Measurements from ENCODE around the gene GPR150. TPM values are rescaled to one million over a fixed set of nuclear protein-coding genes. Genes with fewer than 3 reads are reported as not detected.

Gene GPR150
- polyA plus RNA-seq, 1 of the 3 experiments (the other 2 are of a cell fraction) = 0.07 TPM

- CTCF ChIA-PET = interaction anchor here (1.8 to 2.3 kb wide), 3 partner anchors 16 to 187 kb away, joined by 7 to 10 read pairs (median 10); no protein-coding TSS in a partner anchor
- no peaks in the 10 kb centered on the region for H3F3A ChIP-seq (replicated peaks; ENCODE audit: insufficient read depth)
- H3K9ac ChIP-seq = no peak overlapping the region
- no peaks in the 10 kb centered on the region for H3K9me3 ChIP-seq
- no peak overlapping the region for H3K4me2 ChIP-seq
- no peaks in the 10 kb centered on the region; a peak in 1 of 4 replicates for H3K4me1 ChIP-seq (ENCODE audit: control insufficient read depth in 1 of 2, insufficient read depth in 2 of 2, low read depth in 1 of 2, low read length in 1 of 2)
- H3K4me3 ChIP-seq (ENCODE audit: low read depth in 2 of 2, low read length in 1 of 2) = no peak overlapping the region
- no peaks in the 10 kb centered on the region for H3K36me3 ChIP-seq (replicated peaks in 1 of 2; ENCODE audit: control insufficient read depth in 1 of 2, insufficient read depth in 2 of 2, low read length in 1 of 2)
- H3K27ac ChIP-seq (ENCODE audit: low read depth in 2 of 2, low read length in 1 of 2) = no peak overlapping the region
- TF ChIP-seq EZH2phosphoT487 (IDR thresholded peaks at IDR 0.05; ENCODE audit: borderline replicate concordance, low read depth) (no peak), USF1 (IDR thresholded peaks at IDR 0.05; ENCODE audit: borderline replicate concordance, low read depth) (no peak), CTCF (IDR thresholded peaks at IDR 0.05) (no peak), NFIC (IDR thresholded peaks at IDR 0.05; ENCODE audit: borderline replicate concordance) (no peak), CHD2 (IDR thresholded peaks at IDR 0.05; ENCODE audit: low read length, partially characterized antibody) (no peak), PBX3 (IDR thresholded peaks at IDR 0.05) (no peak), FOXJ3 (CRISPR knock-in tag; IDR thresholded peaks at IDR 0.05) (no peak), SMC3 (IDR thresholded peaks at IDR 0.05; ENCODE audit: low read depth, low read length) (no peak), MEF2A (IDR thresholded peaks at IDR 0.05; ENCODE audit: borderline replicate concordance, low read depth) (no peak), NRF1 (IDR thresholded peaks at IDR 0.05; ENCODE audit: low read depth, low read length) (no peak), EP300 (IDR thresholded peaks at IDR 0.05; ENCODE audit: borderline replicate concordance in 1 of 2, low read depth in 1 of 2, low read length in 1 of 2) (no peak), RFX5 (IDR thresholded peaks at IDR 0.05; ENCODE audit: low read length) (no peak), REST (IDR thresholded peaks at IDR 0.05; ENCODE audit: low read depth, low read length) (no peak), FOSL2 (IDR thresholded peaks at IDR 0.05; ENCODE audit: borderline replicate concordance, low read depth) (no peak), TAF1 (IDR thresholded peaks at IDR 0.05; ENCODE audit: borderline replicate concordance, low read depth, low read length) (no peak), SIN3A (IDR thresholded peaks at IDR 0.05; ENCODE audit: borderline replicate concordance, low read depth, low read length) (no peak), RXRA (IDR thresholded peaks at IDR 0.05; ENCODE audit: borderline replicate concordance, low read depth) (no peak)
- TF ChIP-seq, protein P1, sequence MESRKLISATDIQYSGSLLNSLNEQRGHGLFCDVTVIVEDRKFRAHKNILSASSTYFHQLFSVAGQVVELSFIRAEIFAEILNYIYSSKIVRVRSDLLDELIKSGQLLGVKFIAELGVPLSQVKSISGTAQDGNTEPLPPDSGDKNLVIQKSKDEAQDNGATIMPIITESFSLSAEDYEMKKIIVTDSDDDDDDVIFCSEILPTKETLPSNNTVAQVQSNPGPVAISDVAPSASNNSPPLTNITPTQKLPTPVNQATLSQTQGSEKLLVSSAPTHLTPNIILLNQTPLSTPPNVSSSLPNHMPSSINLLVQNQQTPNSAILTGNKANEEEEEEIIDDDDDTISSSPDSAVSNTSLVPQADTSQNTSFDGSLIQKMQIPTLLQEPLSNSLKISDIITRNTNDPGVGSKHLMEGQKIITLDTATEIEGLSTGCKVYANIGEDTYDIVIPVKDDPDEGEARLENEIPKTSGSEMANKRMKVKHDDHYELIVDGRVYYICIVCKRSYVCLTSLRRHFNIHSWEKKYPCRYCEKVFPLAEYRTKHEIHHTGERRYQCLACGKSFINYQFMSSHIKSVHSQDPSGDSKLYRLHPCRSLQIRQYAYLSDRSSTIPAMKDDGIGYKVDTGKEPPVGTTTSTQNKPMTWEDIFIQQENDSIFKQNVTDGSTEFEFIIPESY (IDR thresholded peaks at IDR 0.05; ENCODE audit: borderline replicate concordance, low read depth) = no peak
- TF ChIP-seq, protein P2, sequence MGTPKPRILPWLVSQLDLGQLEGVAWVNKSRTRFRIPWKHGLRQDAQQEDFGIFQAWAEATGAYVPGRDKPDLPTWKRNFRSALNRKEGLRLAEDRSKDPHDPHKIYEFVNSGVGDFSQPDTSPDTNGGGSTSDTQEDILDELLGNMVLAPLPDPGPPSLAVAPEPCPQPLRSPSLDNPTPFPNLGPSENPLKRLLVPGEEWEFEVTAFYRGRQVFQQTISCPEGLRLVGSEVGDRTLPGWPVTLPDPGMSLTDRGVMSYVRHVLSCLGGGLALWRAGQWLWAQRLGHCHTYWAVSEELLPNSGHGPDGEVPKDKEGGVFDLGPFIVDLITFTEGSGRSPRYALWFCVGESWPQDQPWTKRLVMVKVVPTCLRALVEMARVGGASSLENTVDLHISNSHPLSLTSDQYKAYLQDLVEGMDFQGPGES (IDR thresholded peaks at IDR 0.05; ENCODE audit: low read depth, low read length) = no peak
- H3K27me3 ChIP-seq (ENCODE audit: insufficient read depth) = no peaks in the 10 kb centered on the region
- POLR2A ChIA-PET = no interaction called here
- H3K9me2 ChIP-seq = no peaks in the 10 kb centered on the region
- no peak for DNase-seq
- H2AFZ ChIP-seq (ENCODE audit: low read depth) = no peak overlapping the region
- H4K20me1 ChIP-seq (ENCODE audit: insufficient read depth) = no peaks in the 10 kb centered on the region
- 86% methylated on average over 2 of the region's 2 CpGs for WGBS (ENCODE audit: low lambda C conversion rate)
- no peaks in the 10 kb centered on the region for H3K79me2 ChIP-seq (ENCODE audit: insufficient read depth)
Observed at GRCh38 chr5:95660060-95660459, 40.2 kb downstream of the GPR150 start.
